Measurements from ENCODE around the gene CALD1. TPM values are rescaled to one million over a fixed set of nuclear protein-coding genes. Genes with fewer than 3 reads are reported as not detected.

CALD1 gene
- total RNA-seq, 3 donors from 2014 or later = 40.3 to 1,241 (median 134) TPM

DNA sequence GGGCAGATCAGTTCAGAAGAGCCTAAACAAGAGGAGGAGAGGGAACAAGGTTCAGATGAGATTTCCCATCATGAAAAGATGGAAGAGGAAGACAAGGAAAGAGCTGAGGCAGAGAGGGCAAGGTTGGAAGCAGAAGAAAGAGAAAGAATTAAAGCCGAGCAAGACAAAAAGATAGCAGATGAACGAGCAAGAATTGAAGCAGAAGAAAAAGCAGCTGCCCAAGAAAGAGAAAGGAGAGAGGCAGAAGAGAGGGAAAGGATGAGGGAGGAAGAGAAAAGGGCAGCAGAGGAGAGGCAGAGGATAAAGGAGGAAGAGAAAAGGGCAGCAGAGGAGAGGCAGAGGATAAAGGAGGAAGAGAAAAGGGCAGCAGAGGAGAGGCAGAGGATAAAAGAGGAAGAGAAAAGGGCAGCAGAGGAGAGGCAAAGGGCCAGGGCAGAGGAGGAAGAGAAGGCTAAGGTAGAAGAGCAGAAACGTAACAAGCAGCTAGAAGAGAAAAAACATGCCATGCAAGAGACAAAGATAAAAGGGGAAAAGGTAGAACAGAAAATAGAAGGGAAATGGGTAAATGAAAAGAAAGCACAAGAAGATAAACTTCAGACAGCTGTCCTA lies 154.1 kb downstream of the CALD1 start:
- ATAC-seq = no peak
- H3K4me1 ChIP-seq (ENCODE audit: low read depth) = no peaks in the 10 kb centered on the region
- no peaks in the 10 kb centered on the region for H3K9me3 ChIP-seq
- no peaks in the 10 kb centered on the region for H3K36me3 ChIP-seq (ENCODE audit: low read depth)
- TF ChIP-seq, protein P1, sequence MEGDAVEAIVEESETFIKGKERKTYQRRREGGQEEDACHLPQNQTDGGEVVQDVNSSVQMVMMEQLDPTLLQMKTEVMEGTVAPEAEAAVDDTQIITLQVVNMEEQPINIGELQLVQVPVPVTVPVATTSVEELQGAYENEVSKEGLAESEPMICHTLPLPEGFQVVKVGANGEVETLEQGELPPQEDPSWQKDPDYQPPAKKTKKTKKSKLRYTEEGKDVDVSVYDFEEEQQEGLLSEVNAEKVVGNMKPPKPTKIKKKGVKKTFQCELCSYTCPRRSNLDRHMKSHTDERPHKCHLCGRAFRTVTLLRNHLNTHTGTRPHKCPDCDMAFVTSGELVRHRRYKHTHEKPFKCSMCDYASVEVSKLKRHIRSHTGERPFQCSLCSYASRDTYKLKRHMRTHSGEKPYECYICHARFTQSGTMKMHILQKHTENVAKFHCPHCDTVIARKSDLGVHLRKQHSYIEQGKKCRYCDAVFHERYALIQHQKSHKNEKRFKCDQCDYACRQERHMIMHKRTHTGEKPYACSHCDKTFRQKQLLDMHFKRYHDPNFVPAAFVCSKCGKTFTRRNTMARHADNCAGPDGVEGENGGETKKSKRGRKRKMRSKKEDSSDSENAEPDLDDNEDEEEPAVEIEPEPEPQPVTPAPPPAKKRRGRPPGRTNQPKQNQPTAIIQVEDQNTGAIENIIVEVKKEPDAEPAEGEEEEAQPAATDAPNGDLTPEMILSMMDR (IDR thresholded peaks at IDR 0.05) = no peak
- intact Hi-C loops (cut with DNase I, micrococcal nuclease) = no loop called here
- H3K4me3 ChIP-seq = no peak overlapping the region
- no peak for DNase-seq

GRCh38 chr7:134935701-134936100 lies 156.3 kb downstream of the CALD1 start:
- H3K4me3 ChIP-seq = no peak overlapping the region
- no peak for DNase-seq
- H3K4me1 ChIP-seq (ENCODE audit: low read depth) = no peaks in the 10 kb centered on the region
- TF ChIP-seq, protein P1 (IDR thresholded peaks at IDR 0.05) = no peak
- no peaks in the 10 kb centered on the region for H3K36me3 ChIP-seq (ENCODE audit: low read depth)
- no peak for ATAC-seq
- no peaks in the 10 kb centered on the region for H3K9me3 ChIP-seq
- intact Hi-C loops (cut with DNase I, micrococcal nuclease) = no loop called here

- H3K4me3 ChIP-seq = no peak overlapping the region
- intact Hi-C loops (cut with DNase I, micrococcal nuclease) = no loop called here
- no peaks in the 10 kb centered on the region for H3K9me3 ChIP-seq
- DNase-seq = no peak
- ATAC-seq = no peak
- H3K36me3 ChIP-seq (ENCODE audit: low read depth) = no peaks in the 10 kb centered on the region
- H3K4me1 ChIP-seq (ENCODE audit: low read depth) = no peaks in the 10 kb centered on the region
- TF ChIP-seq, protein P1 (IDR thresholded peaks at IDR 0.05) = no peak
Observed at GRCh38 chr7:134936893-134937510, 157.6 kb downstream of the CALD1 start.

DNA sequence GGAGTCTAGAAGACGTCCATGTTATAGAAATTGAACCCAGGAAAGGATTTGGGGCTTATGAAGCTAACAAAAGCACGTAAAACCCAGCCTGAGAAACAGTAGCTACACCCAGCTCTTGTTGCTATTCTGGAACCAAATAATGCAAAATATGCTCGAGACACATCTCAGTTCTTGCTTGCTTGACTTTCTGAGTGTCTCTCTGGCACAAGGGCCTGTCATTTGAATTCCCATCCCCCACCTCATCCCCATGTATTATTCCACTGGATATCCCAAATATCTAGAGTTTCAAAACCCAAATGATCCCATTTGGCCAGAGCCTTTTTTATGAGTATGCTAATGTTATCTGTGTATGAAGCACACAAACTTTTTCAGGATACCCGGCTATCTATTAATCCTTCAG lies 158.7 kb downstream of the CALD1 start:
- ATAC-seq (no peak), DNase-seq (no peak)
- Histone ChIP-seq H3K9me3 (no peaks in the 10 kb centered on the region), H3K4me1 (ENCODE audit: low read depth) (no peaks in the 10 kb centered on the region), H3K4me3 (no peak overlapping the region), H3K36me3 (ENCODE audit: low read depth) (no peaks in the 10 kb centered on the region)
- TF ChIP-seq, protein P1 (IDR thresholded peaks at IDR 0.05) = no peak
- intact Hi-C loops (cut with DNase I, micrococcal nuclease) = no loop called here

DNA sequence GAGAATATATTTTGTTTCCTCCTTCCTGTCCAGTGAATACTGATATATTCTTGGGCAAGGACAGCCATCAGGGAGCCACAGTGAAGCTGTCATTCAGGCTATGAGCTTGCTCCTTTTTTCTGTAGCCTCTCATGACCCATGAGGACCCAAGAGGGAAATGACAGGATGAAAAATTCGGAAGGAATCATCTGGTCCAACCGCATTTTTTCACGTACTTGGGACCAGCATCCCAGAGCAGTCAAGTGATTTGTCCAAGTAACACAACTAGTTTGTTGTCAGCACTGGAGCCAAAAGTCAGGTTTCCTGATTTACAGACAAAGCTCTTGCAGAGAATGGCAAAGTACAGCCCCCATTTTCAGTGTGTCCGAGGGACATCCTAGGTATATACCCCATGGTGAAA lies 159.7 kb downstream of the CALD1 start:
- H3K4me3 ChIP-seq = no peak overlapping the region
- no peak for ATAC-seq
- TF ChIP-seq, protein P1 (IDR thresholded peaks at IDR 0.05) = no peak
- H3K4me1 ChIP-seq (ENCODE audit: low read depth) = no peaks in the 10 kb centered on the region
- no peaks in the 10 kb centered on the region for H3K9me3 ChIP-seq
- intact Hi-C loops (cut with DNase I, micrococcal nuclease) = no loop called here
- DNase-seq = no peak
- H3K36me3 ChIP-seq (ENCODE audit: low read depth) = no peaks in the 10 kb centered on the region
